Astrocyte of the cerebellum (primary cell): ENCODE data around the gene ATXN1.

Experiments used
- DNase-seq: peaks from one replicate; pipeline ENCODE4 v3.0.0-alpha.2; 2011; ENCODE audit warnings: low read depth
- H3K4me3 ChIP-seq: 2 replicates; pipeline ENCODE4 v1.5.1; 2011; ENCODE audit warnings: mild to moderate bottlenecking, low read depth, low read length, moderate library complexity
- in situ Hi-C: cut with HindIII; loops from 2 replicates; pipeline ENCODE4 v1.10.0; 2017; ENCODE audit warnings: low sequenced_read_pairs
- TF ChIP-seq, protein P1 (sequence below): IDR thresholded peaks from 2 replicates; pipeline ENCODE4 v1.5.1; 2012; ENCODE audit warnings: low read length, low read depth, moderate library complexity, mild to moderate bottlenecking; ENCODE audit errors: missing control alignments

ATXN1 gene

DNA sequence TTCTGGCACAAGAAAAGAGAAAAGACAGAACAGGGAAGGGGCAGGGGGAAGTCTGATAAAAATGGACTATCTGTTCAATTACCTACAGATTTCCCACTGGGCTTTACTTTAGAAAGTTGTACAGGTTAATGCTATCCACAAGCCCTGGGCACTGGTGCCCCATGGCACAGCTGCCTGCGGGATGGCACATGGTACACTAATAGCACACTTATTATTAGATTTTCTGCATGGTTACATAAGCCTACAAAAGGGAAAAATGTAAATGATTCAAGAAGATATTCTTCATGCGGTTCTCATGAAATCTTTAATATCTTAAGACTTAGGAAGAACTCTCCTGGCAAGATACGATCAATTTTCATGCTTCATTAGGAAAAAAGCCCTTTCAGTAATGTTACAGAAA lies 385.4 kb downstream of the ATXN1 start:
- in situ Hi-C loops: no loop called here
- DNase-seq: no peak
- TF ChIP-seq, protein P1, sequence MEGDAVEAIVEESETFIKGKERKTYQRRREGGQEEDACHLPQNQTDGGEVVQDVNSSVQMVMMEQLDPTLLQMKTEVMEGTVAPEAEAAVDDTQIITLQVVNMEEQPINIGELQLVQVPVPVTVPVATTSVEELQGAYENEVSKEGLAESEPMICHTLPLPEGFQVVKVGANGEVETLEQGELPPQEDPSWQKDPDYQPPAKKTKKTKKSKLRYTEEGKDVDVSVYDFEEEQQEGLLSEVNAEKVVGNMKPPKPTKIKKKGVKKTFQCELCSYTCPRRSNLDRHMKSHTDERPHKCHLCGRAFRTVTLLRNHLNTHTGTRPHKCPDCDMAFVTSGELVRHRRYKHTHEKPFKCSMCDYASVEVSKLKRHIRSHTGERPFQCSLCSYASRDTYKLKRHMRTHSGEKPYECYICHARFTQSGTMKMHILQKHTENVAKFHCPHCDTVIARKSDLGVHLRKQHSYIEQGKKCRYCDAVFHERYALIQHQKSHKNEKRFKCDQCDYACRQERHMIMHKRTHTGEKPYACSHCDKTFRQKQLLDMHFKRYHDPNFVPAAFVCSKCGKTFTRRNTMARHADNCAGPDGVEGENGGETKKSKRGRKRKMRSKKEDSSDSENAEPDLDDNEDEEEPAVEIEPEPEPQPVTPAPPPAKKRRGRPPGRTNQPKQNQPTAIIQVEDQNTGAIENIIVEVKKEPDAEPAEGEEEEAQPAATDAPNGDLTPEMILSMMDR: no peak
- no peak overlapping the region for H3K4me3 ChIP-seq

DNA sequence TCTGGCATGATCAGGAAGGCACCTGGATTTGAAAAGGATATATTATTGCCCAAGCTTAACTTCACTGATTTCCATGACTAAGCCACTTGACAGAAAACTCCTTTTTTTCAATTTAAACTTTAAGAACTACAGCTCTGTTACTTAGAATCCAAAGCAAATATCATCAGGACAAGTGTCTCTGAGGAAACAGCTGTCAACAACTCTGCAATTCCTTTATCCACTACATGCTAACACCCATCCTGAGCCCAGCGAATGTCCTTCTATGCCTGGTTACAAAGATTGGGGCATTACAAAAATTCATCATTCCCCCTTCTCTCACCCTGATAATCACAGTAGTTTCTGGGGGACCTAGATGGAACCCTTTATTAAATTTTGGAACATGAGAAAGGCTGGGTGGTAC lies 386.1 kb downstream of the ATXN1 start:
- DNase-seq: no peak
- H3K4me3 ChIP-seq: no peak overlapping the region
- TF ChIP-seq, protein P1: no peak
- in situ Hi-C loops: no loop called here

DNA sequence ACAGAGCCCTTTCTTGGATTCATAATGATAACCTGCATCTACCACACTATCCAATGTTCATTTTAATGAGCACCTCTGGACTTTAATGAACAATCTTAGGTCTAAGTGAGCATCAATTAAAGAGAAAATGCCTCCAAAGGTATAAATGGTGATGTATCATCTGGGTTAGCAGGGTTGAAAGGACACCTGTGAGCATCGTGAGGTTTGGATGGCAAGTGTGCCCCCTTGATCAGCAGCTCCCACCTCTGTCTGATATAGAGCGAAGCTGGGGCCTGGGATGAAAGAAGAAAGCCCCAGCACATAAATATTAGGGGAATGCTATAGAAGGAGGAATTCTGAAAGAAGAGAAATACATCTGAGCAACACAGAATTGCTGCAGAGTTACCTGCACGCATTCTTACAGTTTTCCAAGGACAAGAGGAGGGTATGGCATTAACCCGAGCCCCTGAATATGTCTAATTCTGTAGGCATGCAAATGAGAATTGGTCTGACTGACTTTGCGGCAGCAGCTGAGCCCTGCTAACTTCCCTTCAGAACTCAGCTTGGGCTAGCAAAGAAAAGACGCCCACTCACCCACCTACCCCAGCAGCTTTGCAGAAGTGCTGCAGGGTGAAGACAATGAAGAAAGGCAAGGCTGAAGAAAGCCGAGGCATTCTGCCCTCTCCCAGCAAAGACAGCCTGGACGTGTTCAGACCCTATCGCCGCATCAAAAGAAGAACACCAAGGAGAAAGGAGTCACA lies 386.6 kb downstream of the ATXN1 start:
- H3K4me3 ChIP-seq: no peak overlapping the region
- DNase-seq: no peak

DNA sequence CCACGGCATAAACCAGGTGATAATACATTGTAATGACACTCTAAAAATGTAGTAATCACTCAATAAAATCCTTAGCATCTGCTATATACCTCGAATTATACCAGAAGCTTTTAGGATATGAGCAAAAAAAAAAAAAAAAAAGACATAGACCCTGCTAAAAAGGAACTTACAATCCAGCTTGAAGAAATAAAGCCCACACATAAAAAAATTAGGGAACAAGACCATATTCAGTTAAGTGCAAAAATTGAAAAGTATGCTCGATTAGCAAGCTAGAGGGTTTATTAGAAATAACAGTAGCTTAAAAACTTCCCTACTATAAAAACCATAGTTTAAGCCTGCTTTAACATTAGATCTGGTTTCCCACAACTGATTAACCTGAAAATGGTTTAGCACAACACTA lies 387.2 kb downstream of the ATXN1 start:
- DNase-seq: no peak
- TF ChIP-seq, protein P1: no peak
- H3K4me3 ChIP-seq: no peak overlapping the region
- in situ Hi-C loops: no loop called here

More for the DNA sequence above, 386.6 kb downstream of the ATXN1 start:
- in situ Hi-C loops: no loop called here
- TF ChIP-seq, protein P1: no peak

DNA sequence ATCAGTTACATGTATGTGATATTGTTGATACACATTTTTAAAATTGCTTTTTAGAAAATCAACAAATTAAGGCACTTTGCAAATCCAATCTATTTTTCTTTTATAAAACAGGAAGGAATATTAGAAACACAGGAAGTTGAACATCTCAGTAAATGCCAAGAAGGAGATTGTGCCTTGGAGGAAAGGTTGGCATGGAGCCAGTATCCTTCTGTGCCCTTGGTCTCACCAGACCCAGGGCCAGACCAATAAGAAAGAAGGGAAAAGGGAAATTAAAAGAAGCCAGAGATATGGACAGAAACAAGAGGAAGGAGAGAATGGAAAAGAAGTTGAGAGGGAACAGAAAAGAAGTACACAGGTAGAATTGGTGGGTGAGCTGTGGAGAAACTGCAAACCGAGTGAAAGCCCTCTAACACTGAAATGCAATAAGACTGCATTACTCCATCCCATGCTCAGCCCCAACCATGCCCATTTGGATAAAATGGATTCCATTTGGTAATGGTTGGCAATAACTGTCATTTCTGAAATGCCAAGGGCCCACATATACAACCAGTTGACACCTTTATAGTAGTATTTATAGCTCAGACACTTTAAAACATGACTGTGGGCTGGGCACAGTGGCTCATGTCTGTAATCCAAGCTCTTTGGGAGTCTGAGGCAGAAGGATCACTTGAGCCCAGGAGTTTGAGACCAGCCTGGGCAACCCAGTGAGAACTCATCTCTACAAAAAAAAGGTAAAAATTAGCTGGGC lies 389.1 kb downstream of the ATXN1 start:
- DNase-seq: no peak
- in situ Hi-C loops: no loop called here
- no peak overlapping the region for H3K4me3 ChIP-seq
- TF ChIP-seq, protein P1: no peak

DNA sequence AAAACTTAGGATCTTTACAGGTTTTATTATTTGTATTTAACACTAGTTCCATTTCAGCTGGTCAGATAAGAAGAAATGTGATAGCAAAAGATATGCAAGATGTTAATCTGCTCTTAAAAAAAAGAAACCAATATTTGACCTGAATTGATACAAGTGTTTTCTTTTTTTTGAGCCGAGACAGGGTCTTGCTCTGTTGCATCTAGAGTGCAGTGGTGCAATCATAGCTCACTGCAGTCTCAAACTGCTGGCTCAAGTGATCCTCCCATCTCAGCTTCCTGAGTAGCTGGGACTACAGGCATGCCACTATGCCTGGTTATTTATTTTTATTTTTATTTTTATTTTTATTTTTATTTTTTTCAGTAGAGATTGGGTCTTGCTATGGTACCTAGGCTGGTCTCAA lies 389.9 kb downstream of the ATXN1 start:
- TF ChIP-seq, protein P1: no peak
- DNase-seq: no peak
- in situ Hi-C loops: no loop called here
- H3K4me3 ChIP-seq: no peak overlapping the region
